Panc1 (cell line): Measurements from ENCODE around the gene STOML2. TPM values are rescaled to one million over a fixed set of nuclear protein-coding genes. Genes with fewer than 3 reads are reported as not detected.

Experiments
- ATAC-seq: fragments of 200-7000 bp; cut with Tn5 transposase; 2 replicates; pipeline ENCODE4 v1.9.1; 2020; ENCODE audit warnings: mild to moderate bottlenecking, moderate library complexity
- BruUV-seq: library from RNA; stranded (reverse); fragments of 400-500 nt; replicated peaks from 2 replicates; lab custom pipeline; 2021; lab: Mats Ljungman, UMichigan
- CTCF ChIA-PET: fragments of 300-600 bp; sonication (Branson Sonifier 250); formaldehyde crosslinking; loops from one replicate; lab custom pipeline; 2022; ENCODE audit warnings: antibody characterized with exemption; lab: Charles Lee
- POLR2A ChIA-PET: fragments of 300-600 bp; sonication (Branson Sonifier 250); formaldehyde crosslinking; loops from one replicate; lab custom pipeline; 2022; ENCODE audit warnings: antibody characterized with exemption; lab: Charles Lee
- DNase-seq: peaks from one replicate; pipeline ENCODE4 v3.0.0-alpha.2; 2010; ENCODE audit warnings: low read depth, low spot score
- H3K27ac ChIP-seq: 2 replicates; pipeline ENCODE4 v1.5.1; 2011; ENCODE audit warnings: mild to moderate bottlenecking, low read length, inconsistent platforms
- H3K27me3 ChIP-seq: fragments of 200-500 bp; sonication (Bioruptor generic); 2 replicates; pipeline ENCODE4 v1.6.0; 2014; ENCODE audit warnings: low read length, inconsistent platforms; ENCODE audit not compliant: control insufficient read depth, insufficient read depth
- H3K36me3 ChIP-seq: fragments of 200-500 bp; sonication (Bioruptor generic); 2 replicates; pipeline ENCODE4 v1.5.1; 2014; ENCODE audit warnings: inconsistent platforms, mild to moderate bottlenecking, low read length, moderate library complexity; ENCODE audit not compliant: control insufficient read depth, insufficient read depth
- H3K4me1 ChIP-seq: 2 replicates; pipeline ENCODE4 v1.5.1; 2011; ENCODE audit warnings: inconsistent platforms, mild to moderate bottlenecking, low read length, moderate library complexity; ENCODE audit not compliant: control insufficient read depth, insufficient read depth
- H3K4me3 ChIP-seq, 2 experiments: 2 replicates each; pipeline ENCODE4 v1.5.1; 2011 to 2012; ENCODE audit warnings: low read depth in 2 of 2, low read length in 2 of 2, mild to moderate bottlenecking in 2 of 2, inconsistent platforms in 1 of 2, moderate library complexity in 1 of 2
- H3K9me3 ChIP-seq: fragments of 200-500 bp; sonication (Bioruptor generic); 2 replicates; pipeline ENCODE4 v1.5.1; 2014; ENCODE audit warnings: low read depth, mild to moderate bottlenecking, inconsistent platforms, low read length, moderate library complexity; ENCODE audit not compliant: control insufficient read depth, insufficient read depth
- POLR2AphosphoS5 ChIP-seq: IDR thresholded peaks from 2 replicates; pipeline ENCODE4 v1.6.1; 2012; ENCODE audit warnings: mild to moderate bottlenecking, low read depth, low read length, moderate library complexity
- SIN3A ChIP-seq: IDR thresholded peaks from 2 replicates; pipeline ENCODE4 v1.6.1; 2012; ENCODE audit warnings: low read depth, mild to moderate bottlenecking, low read length, moderate library complexity, borderline replicate concordance; ENCODE audit not compliant: insufficient read depth
- TCF7L2 ChIP-seq: IDR thresholded peaks from 2 replicates; pipeline ENCODE4 v1.6.1; 2011; ENCODE audit warnings: mild to moderate bottlenecking, low read depth, low read length, inconsistent platforms
- in situ Hi-C: cut with HindIII; loops from 2 replicates; pipeline ENCODE4 v1.10.0; 2016; ENCODE audit warnings: low sequenced_read_pairs, low pct_unique_long_range_greater_than_20kb
- intact Hi-C: fragments of 100-400 bp; cut with micrococcal nuclease; formaldehyde crosslinking; loops from one replicate; pipeline ENCODE4 v1.10.0; 2022; ENCODE audit not compliant: unreplicated experiment
- total RNA-seq: library from RNA; stranded (reverse); gene quantifications from one replicate; pipeline ENCODE4 v1.2.1, GENCODE V29; 2021; ENCODE audit not compliant: unreplicated experiment
- TF ChIP-seq, protein P1 (sequence below): fragments of 450-650 bp; IDR thresholded peaks from 2 replicates; pipeline ENCODE4 v1.5.1; 2017; ENCODE audit warnings: mild to moderate bottlenecking
- TF ChIP-seq, protein P2 (sequence below), 2 experiments: IDR thresholded peaks; 2 replicates each; pipeline ENCODE4 v1.6.1; 2011 to 2012; ENCODE audit warnings: low read depth in 2 of 2, control low read depth in 1 of 2, low read length in 1 of 2, mild to moderate bottlenecking in 1 of 2, moderate library complexity in 1 of 2; ENCODE audit not compliant: insufficient read depth in 1 of 2

The STOML2 gene
- total RNA-seq, 1 experiment from 2014 or later: 264 TPM

DNA sequence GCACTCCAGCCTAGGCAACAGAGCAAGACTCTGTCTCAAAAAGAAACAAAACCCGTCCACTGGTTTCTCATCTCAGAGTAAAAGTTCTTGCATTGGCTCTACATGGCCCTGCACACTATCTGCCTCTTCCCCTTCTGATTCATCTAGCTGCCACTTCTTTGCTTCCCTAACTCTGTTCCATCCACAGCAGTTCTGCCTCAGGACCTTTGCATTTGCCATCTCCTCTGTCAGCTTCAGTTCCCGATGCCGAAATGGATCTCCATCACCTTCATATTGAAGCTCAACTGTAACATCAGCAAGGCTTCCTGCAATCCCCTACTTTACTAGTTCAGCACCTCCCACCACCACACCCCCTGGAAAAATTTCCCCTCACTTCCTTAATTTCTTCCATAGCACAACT, 5.4 kb downstream of the STOML2 start:
- no TSS peak for BruUV-seq
- Histone ChIP-seq H3K4me3 (no peak overlapping the region), H3K36me3 (no peaks in the 10 kb centered on the region; the same call in 1 of the 2 replicates), H3K27me3 (no peaks in the 10 kb centered on the region), H3K9me3 (no peaks in the 10 kb centered on the region), H3K27ac (no peak overlapping the region), H3K4me1 (peaks cover 17% of the 10 kb centered on the region)
- no peak for ATAC-seq
- CTCF ChIA-PET: no interaction called here
- TF ChIP-seq, protein P1, sequence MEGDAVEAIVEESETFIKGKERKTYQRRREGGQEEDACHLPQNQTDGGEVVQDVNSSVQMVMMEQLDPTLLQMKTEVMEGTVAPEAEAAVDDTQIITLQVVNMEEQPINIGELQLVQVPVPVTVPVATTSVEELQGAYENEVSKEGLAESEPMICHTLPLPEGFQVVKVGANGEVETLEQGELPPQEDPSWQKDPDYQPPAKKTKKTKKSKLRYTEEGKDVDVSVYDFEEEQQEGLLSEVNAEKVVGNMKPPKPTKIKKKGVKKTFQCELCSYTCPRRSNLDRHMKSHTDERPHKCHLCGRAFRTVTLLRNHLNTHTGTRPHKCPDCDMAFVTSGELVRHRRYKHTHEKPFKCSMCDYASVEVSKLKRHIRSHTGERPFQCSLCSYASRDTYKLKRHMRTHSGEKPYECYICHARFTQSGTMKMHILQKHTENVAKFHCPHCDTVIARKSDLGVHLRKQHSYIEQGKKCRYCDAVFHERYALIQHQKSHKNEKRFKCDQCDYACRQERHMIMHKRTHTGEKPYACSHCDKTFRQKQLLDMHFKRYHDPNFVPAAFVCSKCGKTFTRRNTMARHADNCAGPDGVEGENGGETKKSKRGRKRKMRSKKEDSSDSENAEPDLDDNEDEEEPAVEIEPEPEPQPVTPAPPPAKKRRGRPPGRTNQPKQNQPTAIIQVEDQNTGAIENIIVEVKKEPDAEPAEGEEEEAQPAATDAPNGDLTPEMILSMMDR: no peak
- no peak for TF ChIP-seq SIN3A
- TF ChIP-seq TCF7L2: no peak
- TF ChIP-seq POLR2AphosphoS5: no peak
- intact Hi-C loops (no loop called here), in situ Hi-C loops (no loop called here)
- no peak for DNase-seq
- POLR2A ChIA-PET: interaction anchor here (0.7 to 1.0 kb wide), 2 partner anchors 11 to 205 kb away, joined by 3 to 6 read pairs; no protein-coding TSS in a partner anchor

DNA sequence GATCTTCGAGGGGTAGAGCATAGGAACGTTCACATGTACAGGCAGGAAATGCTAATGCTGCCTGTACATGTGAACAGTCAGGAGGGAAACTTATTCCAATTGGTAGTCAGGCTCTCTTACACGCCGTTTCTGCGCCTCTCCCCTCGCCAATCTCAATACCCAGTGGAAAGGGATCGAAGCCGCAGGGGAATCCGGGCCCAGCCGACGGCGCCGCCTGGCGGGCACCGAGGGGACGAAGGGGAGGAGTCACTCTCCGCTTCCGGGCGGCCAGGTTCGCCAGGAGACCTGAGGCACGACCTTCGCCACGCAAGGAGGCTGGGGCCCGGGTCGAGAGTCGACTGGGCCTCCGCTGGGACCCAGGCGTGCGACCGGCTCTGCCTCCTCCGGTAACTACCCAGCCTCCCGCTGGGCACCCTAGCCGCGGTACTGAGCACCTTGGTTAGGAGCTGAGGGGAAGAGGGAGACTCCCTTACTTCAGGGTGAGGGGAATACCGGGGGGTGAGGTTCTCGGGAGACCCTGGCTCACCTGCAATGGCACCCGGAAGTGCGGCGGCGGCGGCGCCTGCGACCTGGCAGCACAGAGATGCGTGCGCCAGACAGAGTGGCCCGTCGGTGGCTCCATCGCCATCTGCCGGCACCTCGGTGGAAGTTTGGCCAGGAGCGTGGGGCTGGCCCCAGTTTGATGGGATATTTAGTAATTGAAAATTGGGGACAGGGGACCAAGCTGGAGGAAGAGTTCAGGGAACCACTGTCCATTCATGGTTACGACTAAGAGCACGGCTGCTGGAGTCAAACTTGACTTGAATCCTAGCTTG, 6.7 kb downstream of the STOML2 start, which contains the start of gene PIGO:
TSS of gene PIGO (minus strand) at position 557 of the 815 bp plus-strand sequence. CDS start 1,026 bp downstream, outside the sequence.
- BruUV-seq: no TSS peak
- Histone ChIP-seq H3K4me3 (peak within 1 kb of the TSS; percentile 78 to 91), H3K36me3 (no peaks in the 10 kb centered on the region), H3K4me1 (peaks cover 7% of the 10 kb centered on the region), H3K27ac (peak within 1 kb of the TSS; percentile 93), H3K9me3 (no peaks in the 10 kb centered on the region), H3K27me3 (no peaks in the 10 kb centered on the region)
- intact Hi-C loops: loop anchor here (1.0 kb wide), 1 partner anchor 197 kb away; no protein-coding TSS in a partner anchor
- ChIA-PET POLR2A (no interaction called here), CTCF (interaction anchor here (0.7 kb wide), 1 partner anchor 16 kb away, joined by 4 read pairs; the partner anchor contains the start of gene FANCG)
- TF ChIP-seq POLR2AphosphoS5 (peak; percentile 90), TCF7L2 (no peak), SIN3A (peak; percentile 92; the same call in 1 of the 2 replicates)
- TF ChIP-seq, protein P2, sequence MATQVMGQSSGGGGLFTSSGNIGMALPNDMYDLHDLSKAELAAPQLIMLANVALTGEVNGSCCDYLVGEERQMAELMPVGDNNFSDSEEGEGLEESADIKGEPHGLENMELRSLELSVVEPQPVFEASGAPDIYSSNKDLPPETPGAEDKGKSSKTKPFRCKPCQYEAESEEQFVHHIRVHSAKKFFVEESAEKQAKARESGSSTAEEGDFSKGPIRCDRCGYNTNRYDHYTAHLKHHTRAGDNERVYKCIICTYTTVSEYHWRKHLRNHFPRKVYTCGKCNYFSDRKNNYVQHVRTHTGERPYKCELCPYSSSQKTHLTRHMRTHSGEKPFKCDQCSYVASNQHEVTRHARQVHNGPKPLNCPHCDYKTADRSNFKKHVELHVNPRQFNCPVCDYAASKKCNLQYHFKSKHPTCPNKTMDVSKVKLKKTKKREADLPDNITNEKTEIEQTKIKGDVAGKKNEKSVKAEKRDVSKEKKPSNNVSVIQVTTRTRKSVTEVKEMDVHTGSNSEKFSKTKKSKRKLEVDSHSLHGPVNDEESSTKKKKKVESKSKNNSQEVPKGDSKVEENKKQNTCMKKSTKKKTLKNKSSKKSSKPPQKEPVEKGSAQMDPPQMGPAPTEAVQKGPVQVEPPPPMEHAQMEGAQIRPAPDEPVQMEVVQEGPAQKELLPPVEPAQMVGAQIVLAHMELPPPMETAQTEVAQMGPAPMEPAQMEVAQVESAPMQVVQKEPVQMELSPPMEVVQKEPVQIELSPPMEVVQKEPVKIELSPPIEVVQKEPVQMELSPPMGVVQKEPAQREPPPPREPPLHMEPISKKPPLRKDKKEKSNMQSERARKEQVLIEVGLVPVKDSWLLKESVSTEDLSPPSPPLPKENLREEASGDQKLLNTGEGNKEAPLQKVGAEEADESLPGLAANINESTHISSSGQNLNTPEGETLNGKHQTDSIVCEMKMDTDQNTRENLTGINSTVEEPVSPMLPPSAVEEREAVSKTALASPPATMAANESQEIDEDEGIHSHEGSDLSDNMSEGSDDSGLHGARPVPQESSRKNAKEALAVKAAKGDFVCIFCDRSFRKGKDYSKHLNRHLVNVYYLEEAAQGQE (IDR thresholded peaks at IDR 0.05; ENCODE audit: insufficient read depth in 1 of 2, low read depth in 2 of 2, low read length in 1 of 2): no peak
- TF ChIP-seq, protein P1: no peak
- DNase-seq (no peak), ATAC-seq (peak; percentile 96)
- in situ Hi-C loops: no loop called here
